H1 (cell line): ENCODE data around the gene NET1.

Experiments used
- CHD1 ChIP-seq: IDR thresholded peaks from 2 replicates; pipeline ENCODE4 v1.6.1; 2012; ENCODE audit warnings: low read depth, low read length, improper control_type of control experiment
- GABPA ChIP-seq: IDR thresholded peaks from 2 replicates; pipeline ENCODE4 v1.6.1; 2011; ENCODE audit warnings: mild to moderate bottlenecking, low read length, moderate library complexity, borderline replicate concordance; ENCODE audit not compliant: insufficient read depth
- MAFK ChIP-seq: IDR thresholded peaks from 2 replicates; pipeline ENCODE4 v1.6.1; 2012; ENCODE audit warnings: low read depth, mild to moderate bottlenecking, improper control_type of control experiment, low read length
- SIN3A ChIP-seq, 2 experiments: IDR thresholded peaks in 1 of 2; conservative IDR thresholded peaks in 1 of 2; 2 replicates each; pipeline ENCODE4 v1.6.1; 2011 to 2012; ENCODE audit warnings: low read length in 2 of 2, improper control_type of control experiment in 1 of 2, low read depth in 1 of 2, mild to moderate bottlenecking in 1 of 2

- TF ChIP-seq MAFK (no peak), CHD1 (no peak), SIN3A (conservative IDR thresholded peaks at IDR 0.05 in 1 of 2, IDR thresholded peaks at IDR 0.05 in 1 of 2; ENCODE audit: low read depth in 1 of 2, low read length in 2 of 2) (no peak), GABPA (no peak)
Measured at GRCh38 chr10:5442990-5443370, 30.6 kb downstream of the NET1 start.
